Measurements from ENCODE around the gene PRELID3B. TPM values are rescaled to one million over a fixed set of nuclear protein-coding genes. Genes with fewer than 3 reads are reported as not detected.

The PRELID3B gene
- total RNA-seq, 2 experiments from 2014 or later = 148 to 196 TPM

Other genes starting within 250 kb of the PRELID3B start
- 1 to 10 TPM; 1.1 to 1.9 TPM for gene GNAS-AS1, start 191.9 kb downstream of the PRELID3B start, total RNA-seq
- gene GNAS, start 190.1 kb downstream of the PRELID3B start, total RNA-seq = 100 to 1,000 TPM; 713 to 965 TPM
- gene NELFCD, start 61.5 kb downstream of the PRELID3B start, total RNA-seq = 100 to 1,000 TPM; 111 to 121 TPM
- gene CTSZ, start 35.5 kb downstream of the PRELID3B start, total RNA-seq = 10 to 100 TPM; 26.6 to 29.4 TPM
- gene TUBB1, start 23.4 kb downstream of the PRELID3B start, total RNA-seq = not detected
- 10 to 100 TPM; 63.5 to 76.1 TPM for gene ATP5F1E, start 10.5 kb downstream of the PRELID3B start, total RNA-seq
- 1 to 10 TPM; 7.0 to 8.6 TPM for gene ZNF831, start 121.0 kb upstream of the PRELID3B start, total RNA-seq

Data from activated CD4-positive, alpha-beta T cell treated with anti-CD3 and anti-CD28 coated beads for 36 hours (primary cell).